Measurements from ENCODE around the gene TMEM161A.

The TMEM161A gene

DNA sequence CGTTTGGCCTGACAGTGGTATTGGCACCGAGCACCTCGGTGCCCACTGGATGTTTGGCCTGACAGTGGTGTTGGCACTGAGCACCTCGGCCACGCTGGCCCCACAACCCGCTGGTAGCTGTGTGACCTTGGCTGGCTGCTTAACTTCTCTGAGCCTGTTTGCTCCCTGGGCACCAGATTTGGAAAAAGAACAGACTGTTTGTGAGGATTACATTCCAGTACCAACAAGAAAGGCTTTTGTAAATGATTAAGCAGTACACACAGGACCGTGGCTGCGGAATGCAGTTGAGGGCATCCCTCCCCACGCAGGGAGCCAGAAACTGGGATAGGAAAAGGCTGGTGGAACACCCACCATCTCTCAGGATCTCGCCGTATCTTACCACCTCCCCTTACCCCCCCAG is 42.6 kb downstream of the TMEM161A start:
- DNase-seq, result no peak

GRCh38 chr19:19094513-19094912 is 43.8 kb downstream of the TMEM161A start:
- no peak for DNase-seq

GRCh38 chr19:19087676-19088075 is 50.6 kb downstream of the TMEM161A start:
- DNase-seq, result no peak

DNA sequence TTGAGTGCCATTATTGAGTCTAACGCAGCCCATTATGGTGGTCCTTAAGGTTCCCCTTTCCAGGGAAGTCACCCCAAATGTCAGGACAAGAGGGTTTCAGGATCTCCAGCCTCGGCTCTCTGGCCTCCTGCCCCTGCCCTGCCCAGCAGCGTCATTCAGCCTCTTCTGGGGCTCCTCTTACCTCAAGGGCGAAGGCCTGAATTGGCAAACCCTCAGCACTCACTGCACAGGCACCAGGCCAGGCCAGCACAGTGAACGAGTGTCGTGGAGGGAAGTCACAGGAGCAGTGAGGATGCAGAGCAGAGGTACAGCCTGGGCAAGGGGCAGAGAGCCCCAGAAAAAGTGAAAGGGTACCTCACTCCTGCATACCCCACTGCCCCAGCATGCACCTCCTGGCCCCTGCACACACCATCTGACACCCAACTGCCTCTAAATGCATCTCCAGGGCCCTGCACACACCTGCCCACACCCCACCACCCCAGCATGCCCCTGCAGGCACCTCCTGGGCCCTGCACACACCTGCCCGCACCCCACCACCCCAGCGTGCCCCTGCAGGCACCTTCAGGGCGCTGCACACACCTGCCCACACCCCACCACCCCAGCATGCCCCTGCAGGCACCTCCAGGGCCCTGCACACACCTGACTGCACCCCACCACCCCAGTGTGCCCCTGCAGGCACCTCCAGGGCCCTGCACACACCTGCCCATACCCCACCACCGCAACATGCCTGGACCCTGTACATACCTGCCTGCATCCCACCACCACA is 54.7 kb downstream of the TMEM161A start:
- DNase-seq, result no peak

DNA sequence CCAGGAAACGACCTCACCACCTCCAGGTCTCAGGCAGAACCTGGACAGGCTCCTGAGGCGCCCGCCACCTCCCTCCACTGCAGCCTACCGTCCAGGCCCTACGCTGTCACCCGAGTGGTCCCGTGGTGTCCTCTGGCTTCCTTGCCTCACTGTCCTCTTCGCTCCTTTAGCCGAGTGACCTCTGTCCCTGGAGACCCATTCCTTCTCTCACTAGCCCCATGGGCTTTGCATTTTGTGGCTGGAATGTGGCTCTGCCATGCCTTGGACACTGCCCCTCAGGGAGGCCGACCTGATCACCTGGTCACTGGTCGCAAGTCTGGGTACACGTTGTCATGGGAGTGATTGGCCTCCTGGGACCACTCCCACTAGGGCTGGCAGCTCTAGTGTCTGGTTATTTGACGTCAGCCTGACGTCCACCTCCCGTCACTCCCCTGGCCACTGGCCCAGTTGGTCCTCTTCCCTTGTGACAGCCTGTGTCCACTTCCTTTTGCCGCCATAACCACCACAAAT is 56.6 kb downstream of the TMEM161A start:
- DNase-seq, result no peak

- no peak for DNase-seq
These were observed 58.7 kb downstream of the TMEM161A start for GRCh38 chr19:19079571-19079970.

- DNase-seq, result no peak
These were observed 59.5 kb downstream of the TMEM161A start for GRCh38 chr19:19078801-19079200.

DNA sequence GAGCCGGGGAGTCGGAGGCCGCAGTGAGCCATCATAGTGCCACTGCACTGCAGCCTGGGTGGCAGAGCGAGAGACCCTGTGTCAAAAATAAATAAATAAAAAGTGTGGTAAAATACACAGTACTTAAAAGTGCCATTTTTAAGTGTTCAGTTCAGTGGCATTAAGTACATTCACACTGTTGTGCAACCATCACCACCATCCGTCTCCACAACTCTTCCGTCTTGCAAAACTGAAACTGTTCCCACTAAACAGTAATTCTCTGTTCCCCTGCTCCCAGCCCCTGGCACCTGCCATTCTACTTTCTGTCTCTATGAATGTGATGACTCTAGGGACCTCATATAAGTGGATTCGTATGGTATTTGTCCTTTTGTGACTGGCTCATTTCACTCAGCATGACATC is 61.2 kb downstream of the TMEM161A start:
- no peak for DNase-seq

GRCh38 chr19:19076476-19076875 is 61.8 kb downstream of the TMEM161A start:
- no peak for DNase-seq

GRCh38 chr19:19075126-19075525 is 63.2 kb downstream of the TMEM161A start:
- DNase-seq, result no peak

GRCh38 chr19:19074196-19074882 is 63.9 kb downstream of the TMEM161A start:
- no peak for DNase-seq

GRCh38 chr19:19071897-19072296 is 66.4 kb downstream of the TMEM161A start:
- DNase-seq, result no peak

All from midbrain (tissue), 1 donor.